IMR-90 (cell line): ENCODE data around the gene SPAG16.

Source experiments
- BHLHE40 ChIP-seq: fragments of 150-350 bp; IDR thresholded peaks from 2 replicates; pipeline ENCODE4 v1.6.1; 2016; ENCODE audit warnings: mild to moderate bottlenecking, low read depth, low read length
- MXI1 ChIP-seq: IDR thresholded peaks from 2 replicates; pipeline ENCODE4 v1.6.1; 2012; ENCODE audit warnings: low read depth, mild to moderate bottlenecking, low read length, moderate library complexity, borderline replicate concordance
- RAD21 ChIP-seq: IDR thresholded peaks from 2 replicates; pipeline ENCODE4 v1.6.1; 2012; ENCODE audit warnings: low read length, improper control_type of control experiment
- RFX5 ChIP-seq: IDR thresholded peaks from 2 replicates; pipeline ENCODE4 v1.8.0; 2012; ENCODE audit warnings: low read depth, mild to moderate bottlenecking, low read length, moderate library complexity
- TF ChIP-seq, protein P1 (sequence below): conservative IDR thresholded peaks from 2 replicates; pipeline ENCODE4 v1.5.1; 2012; ENCODE audit warnings: mild to moderate bottlenecking, low read depth, low read length, improper control_type of control experiment

DNA sequence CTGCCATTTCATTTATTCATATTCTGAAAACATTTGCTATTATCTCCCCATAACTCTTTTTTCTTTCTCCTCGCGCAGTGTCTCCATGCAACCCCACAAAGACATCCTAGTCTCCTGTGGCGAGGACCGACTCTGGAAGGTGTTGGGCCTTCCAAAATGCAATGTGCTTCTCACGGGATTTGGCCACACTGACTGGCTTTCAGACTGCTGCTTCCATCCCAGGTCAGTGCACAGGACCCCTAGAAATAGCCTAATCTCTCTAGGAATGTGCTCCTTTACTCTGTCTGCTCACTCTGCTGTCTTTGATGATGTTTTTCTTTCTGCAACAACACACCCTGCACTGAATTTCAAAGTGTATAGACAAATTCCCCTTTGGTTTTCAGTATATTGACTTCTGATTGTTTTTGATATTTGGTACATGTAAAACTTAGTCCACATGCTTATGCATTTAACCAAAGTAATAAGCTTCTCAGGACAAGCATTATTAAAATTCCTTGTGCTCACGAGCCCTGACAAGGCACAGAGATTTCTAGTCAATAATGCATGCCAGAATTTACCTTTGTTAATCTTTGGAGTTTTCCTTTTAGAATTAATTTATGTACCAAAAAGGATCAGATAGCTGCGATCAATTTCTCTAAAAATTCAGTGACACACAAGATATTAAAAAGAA, 578.3 kb downstream of the SPAG16 start:
- TF ChIP-seq, protein P1, sequence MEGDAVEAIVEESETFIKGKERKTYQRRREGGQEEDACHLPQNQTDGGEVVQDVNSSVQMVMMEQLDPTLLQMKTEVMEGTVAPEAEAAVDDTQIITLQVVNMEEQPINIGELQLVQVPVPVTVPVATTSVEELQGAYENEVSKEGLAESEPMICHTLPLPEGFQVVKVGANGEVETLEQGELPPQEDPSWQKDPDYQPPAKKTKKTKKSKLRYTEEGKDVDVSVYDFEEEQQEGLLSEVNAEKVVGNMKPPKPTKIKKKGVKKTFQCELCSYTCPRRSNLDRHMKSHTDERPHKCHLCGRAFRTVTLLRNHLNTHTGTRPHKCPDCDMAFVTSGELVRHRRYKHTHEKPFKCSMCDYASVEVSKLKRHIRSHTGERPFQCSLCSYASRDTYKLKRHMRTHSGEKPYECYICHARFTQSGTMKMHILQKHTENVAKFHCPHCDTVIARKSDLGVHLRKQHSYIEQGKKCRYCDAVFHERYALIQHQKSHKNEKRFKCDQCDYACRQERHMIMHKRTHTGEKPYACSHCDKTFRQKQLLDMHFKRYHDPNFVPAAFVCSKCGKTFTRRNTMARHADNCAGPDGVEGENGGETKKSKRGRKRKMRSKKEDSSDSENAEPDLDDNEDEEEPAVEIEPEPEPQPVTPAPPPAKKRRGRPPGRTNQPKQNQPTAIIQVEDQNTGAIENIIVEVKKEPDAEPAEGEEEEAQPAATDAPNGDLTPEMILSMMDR = no peak
- TF ChIP-seq RFX5 (no peak), RAD21 (no peak), MXI1 (no peak), BHLHE40 (no peak)
